GM13977 (cell line): Measurements from ENCODE around the gene GBA2.

Experiments used
- DNase-seq: peaks from one replicate; pipeline ENCODE4 v3.0.0; 2012; ENCODE audit warnings: low spot score
- in situ Hi-C: fragments of 300-500 bp; cut with MboI; formaldehyde crosslinking; loops from one replicate; pipeline ENCODE4 v1.12.0; 2022; ENCODE audit warnings: low sequenced_read_pairs, low pct_unique_long_range_greater_than_20kb, mixed read lengths, inconsistent platforms; ENCODE audit not compliant: unreplicated experiment
- TF ChIP-seq, protein P1 (sequence below): IDR thresholded peaks from 2 replicates; pipeline ENCODE4 v1.5.1; 2012; ENCODE audit warnings: mild to moderate bottlenecking, control low read depth; ENCODE audit not compliant: insufficient read depth; ENCODE audit errors: extremely low read depth, missing control alignments

GBA2 gene

DNA sequence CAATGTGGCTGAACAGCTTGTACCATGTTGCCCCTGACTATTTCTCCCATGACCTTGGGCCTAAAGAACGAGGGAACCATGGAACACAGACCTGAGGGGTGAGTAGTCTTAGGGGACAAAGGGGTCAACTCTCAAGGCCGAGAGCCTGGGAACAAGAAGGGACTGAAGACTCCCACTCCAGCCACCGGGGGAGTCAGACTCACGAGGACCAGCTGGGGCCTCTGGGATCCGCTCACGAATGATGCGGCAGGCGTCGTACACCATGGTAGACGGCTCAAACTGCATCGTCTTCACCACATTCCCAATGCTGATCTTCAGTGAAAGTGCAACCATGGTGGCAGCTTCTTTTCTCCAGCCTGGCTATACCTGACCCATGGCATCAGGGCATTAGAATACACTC lies 23.7 kb downstream of the GBA2 start:
- TF ChIP-seq, protein P1, sequence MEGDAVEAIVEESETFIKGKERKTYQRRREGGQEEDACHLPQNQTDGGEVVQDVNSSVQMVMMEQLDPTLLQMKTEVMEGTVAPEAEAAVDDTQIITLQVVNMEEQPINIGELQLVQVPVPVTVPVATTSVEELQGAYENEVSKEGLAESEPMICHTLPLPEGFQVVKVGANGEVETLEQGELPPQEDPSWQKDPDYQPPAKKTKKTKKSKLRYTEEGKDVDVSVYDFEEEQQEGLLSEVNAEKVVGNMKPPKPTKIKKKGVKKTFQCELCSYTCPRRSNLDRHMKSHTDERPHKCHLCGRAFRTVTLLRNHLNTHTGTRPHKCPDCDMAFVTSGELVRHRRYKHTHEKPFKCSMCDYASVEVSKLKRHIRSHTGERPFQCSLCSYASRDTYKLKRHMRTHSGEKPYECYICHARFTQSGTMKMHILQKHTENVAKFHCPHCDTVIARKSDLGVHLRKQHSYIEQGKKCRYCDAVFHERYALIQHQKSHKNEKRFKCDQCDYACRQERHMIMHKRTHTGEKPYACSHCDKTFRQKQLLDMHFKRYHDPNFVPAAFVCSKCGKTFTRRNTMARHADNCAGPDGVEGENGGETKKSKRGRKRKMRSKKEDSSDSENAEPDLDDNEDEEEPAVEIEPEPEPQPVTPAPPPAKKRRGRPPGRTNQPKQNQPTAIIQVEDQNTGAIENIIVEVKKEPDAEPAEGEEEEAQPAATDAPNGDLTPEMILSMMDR = no peak
- in situ Hi-C loops = loop anchor here (10.0 kb wide), 1 partner anchor 61 kb away; the partner anchor contains the start of gene ARHGEF39
- no peak for DNase-seq

DNA sequence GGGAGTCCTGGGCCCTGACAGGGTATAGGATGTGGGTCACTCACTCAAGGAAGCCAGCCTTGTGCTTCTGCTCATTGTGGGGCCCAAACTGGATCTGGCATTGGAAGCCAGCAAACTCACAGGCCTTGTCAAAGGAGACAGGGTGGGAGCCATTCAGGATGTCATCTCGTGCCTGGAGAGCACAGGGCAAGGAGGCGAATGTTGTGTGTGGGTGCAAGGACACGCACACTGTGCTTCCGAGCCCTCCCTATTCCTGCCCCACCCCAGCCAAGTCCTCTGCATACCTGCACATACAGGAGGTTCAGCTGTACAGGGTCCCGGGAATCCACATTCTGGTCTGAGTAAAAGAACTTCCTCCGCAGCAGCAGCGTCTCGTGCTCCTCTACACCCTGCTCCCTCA lies 25.1 kb downstream of the GBA2 start:
- no peak for DNase-seq
- in situ Hi-C loops = loop anchor here (10.0 kb wide), 1 partner anchor 59 kb away; the partner anchor contains the start of gene ARHGEF39
- TF ChIP-seq, protein P1 = no peak

DNA sequence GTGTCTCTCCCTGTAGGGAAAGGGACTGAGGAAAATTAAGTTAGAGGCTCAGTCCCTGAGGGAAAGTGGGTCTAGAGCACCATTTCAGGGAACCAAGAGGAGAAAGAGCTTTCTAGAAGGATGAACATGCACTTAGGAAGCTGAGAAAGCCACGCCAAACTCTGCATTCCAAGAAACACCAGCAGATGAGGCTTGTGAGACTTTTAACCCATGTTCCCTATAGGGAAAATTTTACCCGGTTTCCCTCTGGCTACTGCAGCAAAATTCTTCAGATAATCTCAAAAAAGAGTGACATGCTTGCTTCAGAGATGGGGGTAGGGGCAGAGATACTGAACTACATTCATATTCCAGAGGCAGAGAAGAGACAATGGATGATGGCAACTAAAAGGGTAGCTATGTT lies 25.6 kb downstream of the GBA2 start:
- in situ Hi-C loops = loop anchor here (10.0 kb wide), 1 partner anchor 59 kb away; the partner anchor contains the start of gene ARHGEF39

DNA sequence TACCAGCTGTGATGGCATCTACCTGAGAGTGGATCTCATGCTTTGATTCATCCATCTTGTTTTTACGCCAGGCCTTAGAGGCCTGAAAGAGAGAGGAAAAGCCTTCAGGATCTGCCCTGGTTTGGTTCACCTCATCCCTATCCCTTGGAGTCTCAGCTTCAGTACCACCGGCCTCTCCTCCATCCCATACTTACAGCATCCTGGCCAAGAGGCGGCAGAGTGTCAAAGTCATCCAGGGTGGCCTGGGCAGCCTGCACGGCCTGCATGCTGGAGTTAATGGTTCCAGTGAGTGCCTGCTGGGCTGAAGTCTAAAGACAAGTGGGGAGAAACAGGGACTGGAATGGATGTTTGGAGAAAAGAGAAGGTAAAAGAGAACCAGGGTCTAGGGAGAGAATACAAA lies 29.5 kb downstream of the GBA2 start:
- in situ Hi-C loops = no loop called here
- TF ChIP-seq, protein P1 = no peak
- DNase-seq = no peak

More for the DNA sequence above, 25.6 kb downstream of the GBA2 start:
- DNase-seq = no peak
- TF ChIP-seq, protein P1 = no peak

DNA sequence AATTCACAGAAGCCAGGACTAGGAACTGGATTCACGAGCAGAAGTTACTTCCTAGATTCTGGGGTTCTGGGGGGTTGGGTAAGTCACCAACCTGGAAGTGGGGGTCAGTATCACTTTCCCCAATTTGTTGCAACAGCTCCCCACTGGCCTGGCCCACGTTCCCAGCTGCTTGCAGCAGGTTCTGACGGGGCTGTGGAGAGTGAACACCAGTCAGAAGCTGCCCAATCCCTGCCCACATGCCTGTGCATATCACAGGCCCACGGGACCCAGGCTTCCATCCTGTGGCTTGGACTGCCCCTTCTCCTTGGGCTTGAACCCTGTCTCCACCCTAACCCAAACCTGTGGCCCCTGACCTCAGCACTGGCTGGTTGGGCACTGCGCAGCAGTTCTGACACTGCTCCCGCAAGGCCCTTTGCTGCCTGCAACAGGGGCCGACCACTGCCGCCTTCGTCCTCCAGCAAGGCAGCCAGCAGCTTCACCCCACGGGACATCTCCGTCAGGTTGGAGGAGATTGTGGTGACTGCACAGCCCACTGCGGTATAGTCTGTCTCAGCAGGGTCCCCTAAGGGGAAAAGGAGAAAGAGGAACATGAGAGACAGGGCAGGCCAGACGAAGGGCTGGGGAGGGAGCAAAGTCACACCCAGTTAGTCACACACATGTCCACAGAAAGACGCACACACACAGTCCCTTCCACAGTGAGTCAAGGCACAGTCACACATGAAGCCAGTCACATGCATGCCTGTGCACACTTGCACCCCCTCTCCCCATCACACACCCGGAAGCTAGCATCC lies 30.1 kb downstream of the GBA2 start:
- in situ Hi-C loops = no loop called here
- TF ChIP-seq, protein P1 = no peak
- no peak for DNase-seq

DNA sequence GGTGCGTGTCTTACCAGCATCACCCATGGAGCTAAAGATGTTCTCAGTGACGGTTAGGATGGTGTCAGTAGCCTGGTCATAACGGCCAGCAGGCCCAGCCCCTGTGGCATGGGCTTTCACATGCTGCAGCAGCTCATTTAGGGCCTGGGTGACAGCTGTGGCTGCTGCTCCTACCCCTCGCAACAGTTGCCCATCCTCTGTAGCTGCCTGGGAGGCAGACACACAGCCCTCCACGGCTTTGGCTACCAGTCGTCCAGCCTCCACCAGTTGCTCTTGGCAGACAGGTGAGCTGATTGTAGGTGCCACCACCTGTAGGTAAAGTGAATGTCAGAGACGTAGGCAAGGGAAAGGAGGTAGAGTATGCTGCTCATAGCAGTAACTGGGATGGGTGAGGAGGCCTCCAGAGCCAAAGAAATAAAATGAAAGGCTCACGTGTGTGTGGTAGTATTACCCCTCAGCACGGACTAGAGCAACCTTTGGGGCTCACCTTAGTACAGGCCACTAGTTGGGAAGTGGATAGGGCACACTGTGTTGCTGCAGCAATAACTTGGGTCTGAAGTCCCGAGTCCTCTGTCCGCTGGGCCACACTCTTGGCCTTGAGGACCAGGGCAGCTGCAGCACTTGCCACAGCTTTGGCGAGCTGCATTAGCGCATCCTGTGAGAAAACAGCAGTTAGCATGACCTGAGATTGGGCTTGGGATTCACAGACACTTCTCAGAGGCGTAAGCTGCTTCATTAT lies 31.7 kb downstream of the GBA2 start:
- in situ Hi-C loops = no loop called here
- no peak for DNase-seq
- TF ChIP-seq, protein P1 = no peak
